Endothelial cell of umbilical vein (primary cell): ENCODE data around the gene UNC93B1. TPM values are rescaled to one million over a fixed set of nuclear protein-coding genes. Genes with fewer than 3 reads are reported as not detected.
"Not testable (repeated sequence)": the region's sequence is repeated elsewhere in the genome, so short reads cannot be mapped to it uniquely, and the experiment has no call there.

Experiments used
- BruUV-seq: library from RNA; stranded (reverse); fragments of 400-500 nt; replicated peaks from 2 replicates; lab custom pipeline; 2021; lab: Mats Ljungman, UMichigan
- CTCF ChIA-PET: fragments of 300-600, 350-600 bp; sonication (Branson Sonifier 250); formaldehyde crosslinking; loops from one replicate; lab custom pipeline; 2021; ENCODE audit warnings: antibody characterized with exemption, inconsistent platforms; lab: Charles Lee
- POLR2A ChIA-PET: fragments of 300-600, 350-600 bp; sonication (Branson Sonifier 250); formaldehyde crosslinking; loops from one replicate; lab custom pipeline; 2021; ENCODE audit warnings: antibody characterized with exemption, inconsistent platforms; lab: Charles Lee
- DNase-seq: peaks from one replicate; pipeline ENCODE4 v3.0.0-alpha.2; 2011; ENCODE audit warnings: low read depth, low spot score
- FAIRE-seq: peaks from 2 replicates; lab custom pipeline; 2011; peaks lifted over from hg19 to GRCh38; lab: Jason Lieb, UNC
- H2AFZ ChIP-seq: 2 replicates; pipeline ENCODE4 v1.6.0; 2012; ENCODE audit warnings: low read depth, low read length, control low read depth, inconsistent platforms
- H3K27ac ChIP-seq: 2 replicates; pipeline ENCODE4 v1.5.1; 2011; ENCODE audit warnings: low read depth, mild to moderate bottlenecking, control low read depth, low read length, moderate library complexity; ENCODE audit not compliant: insufficient read depth
- H3K27me3 ChIP-seq, 2 experiments: 2 replicates each; pipeline versions ENCODE4 v1.6.0 to v1.6.1; 2011; ENCODE audit warnings: low read length in 2 of 2, mixed read lengths in 1 of 2; ENCODE audit not compliant: control insufficient read depth in 2 of 2, insufficient read depth in 2 of 2
- H3K36me3 ChIP-seq, 2 experiments: 2 replicates in 1 of 2; 3 replicates in 1 of 2; pipeline ENCODE4 v1.5.1; 2011; ENCODE audit warnings: low read length in 2 of 2, mild to moderate bottlenecking in 1 of 2, moderate library complexity in 1 of 2; ENCODE audit not compliant: control insufficient read depth in 2 of 2, insufficient read depth in 2 of 2; ENCODE audit errors: extremely low read depth in 1 of 2
- H3K4me1 ChIP-seq: 3 replicates; pipeline ENCODE4 v1.5.1; 2011; ENCODE audit warnings: mild to moderate bottlenecking, low read length; ENCODE audit not compliant: control insufficient read depth, insufficient read depth; ENCODE audit errors: extremely low read depth
- H3K4me2 ChIP-seq: 2 replicates; pipeline ENCODE4 v1.6.1; 2011; ENCODE audit warnings: low read length, control low read depth, mixed read lengths; ENCODE audit not compliant: insufficient read depth
- H3K4me3 ChIP-seq, 3 experiments: fragments of 200-600 bp in 1 of 3; sonication (generic), shearing (Covaris generic) in 1 of 3; replicated peaks in 1 of 3; 2 replicates each; pipeline ENCODE4 v1.5.1; 2011 to 2016; ENCODE audit warnings: control low read depth in 3 of 3, low read length in 3 of 3, mild to moderate bottlenecking in 2 of 3, inconsistent platforms in 1 of 3, low read depth in 1 of 3, moderate library complexity in 1 of 3; ENCODE audit not compliant: insufficient read depth in 1 of 3
- H3K79me2 ChIP-seq: 2 replicates; pipeline ENCODE4 v1.6.0; 2012; ENCODE audit warnings: low read length, inconsistent platforms; ENCODE audit not compliant: control insufficient read depth, insufficient read depth
- H3K9ac ChIP-seq: replicated peaks from 2 replicates; pipeline ENCODE3; 2011; ENCODE audit warnings: low read length, control low read depth; ENCODE audit not compliant: insufficient read depth; ENCODE audit errors: extremely low read depth
- H3K9me1 ChIP-seq: replicated peaks from 3 replicates; pipeline ENCODE4 v1.6.0; 2011; ENCODE audit warnings: mild to moderate bottlenecking, low read length; ENCODE audit not compliant: control insufficient read depth, insufficient read depth; ENCODE audit errors: extremely low read depth
- H3K9me3 ChIP-seq: replicated peaks from 2 replicates; pipeline ENCODE4 v1.5.1; 2012; ENCODE audit warnings: low read length, inconsistent platforms; ENCODE audit not compliant: control insufficient read depth, insufficient read depth
- H4K20me1 ChIP-seq: replicated peaks from 2 replicates; pipeline ENCODE3; 2011; ENCODE audit warnings: mild to moderate bottlenecking, low read length; ENCODE audit not compliant: control insufficient read depth, insufficient read depth; ENCODE audit errors: extremely low read depth
- dilution Hi-C: fragments of 300-500 bp; cut with MboI; formaldehyde crosslinking; loops from one replicate; pipeline ENCODE4 v1.15.0; 2019; ENCODE audit warnings: low sequenced_read_pairs; ENCODE audit not compliant: extremely low pct_ligation_motif_present
- intact Hi-C: fragments of 100-400 bp; cut with micrococcal nuclease; formaldehyde crosslinking; loops from one replicate; pipeline ENCODE4 v1.10.0; 2022
- polyA plus RNA-seq, 4 experiments: library from polyadenylated mRNA; depleted of rRNA in 3 of 4; stranded (reverse) in 3 of 4; unstranded in 1 of 4; fragments of >200 nt; gene quantifications; 2 replicates each; pipeline versions ENCODE4 v1.2.1 to v1.2.3, GENCODE V29; 2011 to 2012; ENCODE audit warnings: missing spikeins in 1 of 4
- total RNA-seq: library from RNA; stranded (reverse); gene quantifications from 2 replicates; pipeline ENCODE4 v1.2.3, GENCODE V29; 2021

Gene UNC93B1
- total and polyA plus RNA-seq, 2 donors (not counting 3 experiments of a cell fraction or from before 2014, with no cell fraction given) = 10.6 to 18.9 TPM

- dilution Hi-C loops, H3K4me3 ChIP-seq, H3K27ac ChIP-seq, BruUV-seq, H4K20me1 ChIP-seq, H3K4me2 ChIP-seq, FAIRE-seq, H2AFZ ChIP-seq, H3K9me3 ChIP-seq, DNase-seq, H3K79me2 ChIP-seq, H3K27me3 ChIP-seq, H3K9ac ChIP-seq, CTCF ChIA-PET, intact Hi-C loops, H3K9me1 ChIP-seq, H3K36me3 ChIP-seq, H3K4me1 ChIP-seq: not testable (repeated sequence)
- POLR2A ChIA-PET = interaction anchor here (0.7 kb wide), 1 partner anchor 178 kb away, joined by 3 read pairs; no protein-coding TSS in a partner anchor
Observed at GRCh38 chr11:67981226-67981625, 22.7 kb downstream of the UNC93B1 start.

- H4K20me1 ChIP-seq, intact Hi-C loops, H3K4me2 ChIP-seq, H3K9me1 ChIP-seq, DNase-seq, POLR2A ChIA-PET, H3K9ac ChIP-seq, H3K36me3 ChIP-seq, H2AFZ ChIP-seq, CTCF ChIA-PET, H3K27me3 ChIP-seq, H3K79me2 ChIP-seq, H3K4me1 ChIP-seq, FAIRE-seq, BruUV-seq, H3K9me3 ChIP-seq, dilution Hi-C loops, H3K4me3 ChIP-seq, H3K27ac ChIP-seq: not testable (repeated sequence)
Observed at GRCh38 chr11:67978766-67979418, 25.0 kb downstream of the UNC93B1 start.

DNA sequence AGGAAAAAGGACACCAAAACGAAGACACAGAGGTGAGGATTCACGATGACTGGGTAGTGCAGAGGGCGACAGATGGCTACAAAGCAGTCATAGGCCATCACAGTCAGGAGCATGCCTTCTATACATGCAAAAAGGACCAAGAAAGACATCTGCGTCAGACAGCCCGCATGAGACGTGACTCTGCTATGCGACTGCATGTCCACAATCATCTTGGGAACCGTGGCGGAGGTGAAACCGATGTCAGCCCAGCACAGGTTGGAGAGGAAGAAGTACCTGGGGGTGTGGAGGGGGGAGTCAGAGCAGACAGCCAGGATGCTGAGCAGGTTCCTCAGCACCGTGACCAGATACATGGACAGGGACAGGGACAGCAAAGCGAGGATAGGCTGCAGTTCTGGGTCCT is 29.2 kb downstream of the UNC93B1 start:
- H3K4me1 ChIP-seq, H2AFZ ChIP-seq, H3K27ac ChIP-seq, H3K79me2 ChIP-seq, POLR2A ChIA-PET, intact Hi-C loops, H3K9me3 ChIP-seq, H3K9me1 ChIP-seq, CTCF ChIA-PET, H3K4me2 ChIP-seq, BruUV-seq, FAIRE-seq, H3K4me3 ChIP-seq, H3K27me3 ChIP-seq, DNase-seq, H4K20me1 ChIP-seq, dilution Hi-C loops, H3K36me3 ChIP-seq, H3K9ac ChIP-seq: not testable (repeated sequence)

GRCh38 chr11:67965830-67966348 is 38.0 kb downstream of the UNC93B1 start:
- H3K27ac ChIP-seq, H3K4me1 ChIP-seq, H3K79me2 ChIP-seq, dilution Hi-C loops, DNase-seq, POLR2A ChIA-PET, H3K9me3 ChIP-seq, H2AFZ ChIP-seq, H4K20me1 ChIP-seq, FAIRE-seq, H3K9ac ChIP-seq, H3K27me3 ChIP-seq, H3K4me3 ChIP-seq, H3K9me1 ChIP-seq, intact Hi-C loops, H3K4me2 ChIP-seq, BruUV-seq, H3K36me3 ChIP-seq: not testable (repeated sequence)
- CTCF ChIA-PET = interaction anchor here (1.2 kb wide), 1 partner anchor 10 kb away, joined by 3 read pairs; no protein-coding TSS in a partner anchor
